HG02870 (cell line): ENCODE data around the gene RBBP5.
"Not testable (repeated sequence)": the region's sequence is repeated elsewhere in the genome, so short reads cannot be mapped to it uniquely, and the experiment has no call there.

Experiments used
- ATAC-seq: cut with Tn5 transposase; IDR thresholded peaks from one replicate; pipeline ENCODE4 v1.9.1; 2021; ENCODE audit warnings: mild to moderate bottlenecking, moderate library complexity; ENCODE audit not compliant: unreplicated experiment

RBBP5 gene

GRCh38 chr1:205121660-205122488, at the start of gene RBBP5:
TSS of gene RBBP5 (minus strand) at chr1:205121978. CDS start at chr1:205121873, 105 bp downstream.
- ATAC-seq, result peak; percentile 88

- no peak for ATAC-seq
Measured at GRCh38 chr1:205171369-205171768, 49.6 kb upstream of the RBBP5 start.

GRCh38 chr1:205170532-205171269, 48.9 kb upstream of the RBBP5 start:
- no peak for ATAC-seq

- ATAC-seq, result no peak
Measured at GRCh38 chr1:205169248-205169647, 47.5 kb upstream of the RBBP5 start.

- ATAC-seq, result no peak
Measured at GRCh38 chr1:205168291-205168690, 46.5 kb upstream of the RBBP5 start.

GRCh38 chr1:205162301-205162700, 40.5 kb upstream of the RBBP5 start:
- no peak for ATAC-seq

GRCh38 chr1:205161076-205161475, 39.3 kb upstream of the RBBP5 start:
- ATAC-seq, result no peak

GRCh38 chr1:205158048-205158616, 36.4 kb upstream of the RBBP5 start:
- no peak for ATAC-seq

- ATAC-seq, result not testable (repeated sequence)
Measured at GRCh38 chr1:205155665-205156377, 34.0 kb upstream of the RBBP5 start.

GRCh38 chr1:205152505-205152904, 30.7 kb upstream of the RBBP5 start:
- no peak for ATAC-seq

- ATAC-seq, result no peak
Measured at GRCh38 chr1:205150651-205151428, 29.1 kb upstream of the RBBP5 start.

GRCh38 chr1:205147191-205147835, 25.5 kb upstream of the RBBP5 start:
- ATAC-seq, result no peak

GRCh38 chr1:205144751-205145150, 23.0 kb upstream of the RBBP5 start:
- ATAC-seq, result no peak

GRCh38 chr1:205144046-205144720, 22.4 kb upstream of the RBBP5 start:
- ATAC-seq, result no peak

- ATAC-seq, result no peak
Measured at GRCh38 chr1:205142102-205142469, 20.3 kb upstream of the RBBP5 start.

GRCh38 chr1:205141236-205142101, 19.7 kb upstream of the RBBP5 start:
- ATAC-seq, result no peak

- ATAC-seq, result no peak
Measured at GRCh38 chr1:205140113-205140512, 18.3 kb upstream of the RBBP5 start.

- ATAC-seq, result no peak
Measured at GRCh38 chr1:205137901-205138300, 16.1 kb upstream of the RBBP5 start.
